DLD1 (cell line): ENCODE results near the gene SLC9B2.
"Not testable (repeated sequence)": the region's sequence is repeated elsewhere in the genome, so short reads cannot be mapped to it uniquely, and the experiment has no call there.

Experiments
- in situ Hi-C: cut with HindIII; loops from 2 replicates; pipeline ENCODE4 v1.10.0; 2017; ENCODE audit warnings: low sequenced_read_pairs

The SLC9B2 gene

DNA sequence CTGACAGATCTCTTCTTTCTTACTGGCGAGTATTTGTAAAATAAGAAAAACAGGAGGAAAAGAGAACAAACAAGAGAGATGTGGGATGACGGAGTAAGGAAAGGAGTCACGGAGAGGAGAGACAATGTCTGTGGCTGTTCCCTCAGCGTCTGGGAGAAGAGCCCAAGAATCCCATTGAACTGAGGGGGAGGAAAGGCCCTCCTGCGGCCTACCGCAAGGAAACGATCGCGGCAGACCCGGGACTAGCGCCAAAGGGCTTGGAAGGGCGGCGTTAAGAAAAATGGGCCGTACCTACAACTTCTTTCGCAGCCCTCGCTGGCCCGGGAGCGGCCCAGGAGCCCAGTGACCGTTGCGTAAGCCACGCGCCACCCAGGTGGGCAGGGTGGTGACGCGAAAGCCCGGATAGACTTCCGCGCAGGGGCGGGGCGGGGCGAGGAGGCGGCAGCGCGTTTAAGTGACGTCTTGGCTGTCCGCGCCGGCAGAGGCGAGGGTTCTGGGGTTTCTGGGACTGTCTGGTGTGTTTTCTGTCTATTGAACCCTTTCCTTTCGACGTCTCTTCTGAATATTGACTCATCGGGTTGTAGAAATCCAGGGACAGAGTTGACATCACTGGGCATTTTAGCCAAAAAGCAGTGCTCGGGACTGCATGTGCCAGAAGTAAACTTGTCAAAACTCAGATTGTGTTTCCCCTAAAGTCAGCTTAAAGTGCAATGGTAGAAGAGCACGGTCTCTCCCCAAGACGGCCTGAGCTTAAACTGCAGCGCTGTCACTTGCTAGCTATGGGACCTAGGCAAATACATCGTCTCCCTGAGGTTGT lies 57.0 kb downstream of the SLC9B2 start, which contains the start of gene SLC9B1:
TSS of gene SLC9B1 (minus strand) at position 398 of the 817 bp plus-strand sequence. CDS start 27,994 bp downstream, outside the sequence.
- in situ Hi-C loops = loop anchor here (25.0 kb wide), 2 partner anchors 407 to 582 kb away; no protein-coding TSS in a partner anchor

DNA sequence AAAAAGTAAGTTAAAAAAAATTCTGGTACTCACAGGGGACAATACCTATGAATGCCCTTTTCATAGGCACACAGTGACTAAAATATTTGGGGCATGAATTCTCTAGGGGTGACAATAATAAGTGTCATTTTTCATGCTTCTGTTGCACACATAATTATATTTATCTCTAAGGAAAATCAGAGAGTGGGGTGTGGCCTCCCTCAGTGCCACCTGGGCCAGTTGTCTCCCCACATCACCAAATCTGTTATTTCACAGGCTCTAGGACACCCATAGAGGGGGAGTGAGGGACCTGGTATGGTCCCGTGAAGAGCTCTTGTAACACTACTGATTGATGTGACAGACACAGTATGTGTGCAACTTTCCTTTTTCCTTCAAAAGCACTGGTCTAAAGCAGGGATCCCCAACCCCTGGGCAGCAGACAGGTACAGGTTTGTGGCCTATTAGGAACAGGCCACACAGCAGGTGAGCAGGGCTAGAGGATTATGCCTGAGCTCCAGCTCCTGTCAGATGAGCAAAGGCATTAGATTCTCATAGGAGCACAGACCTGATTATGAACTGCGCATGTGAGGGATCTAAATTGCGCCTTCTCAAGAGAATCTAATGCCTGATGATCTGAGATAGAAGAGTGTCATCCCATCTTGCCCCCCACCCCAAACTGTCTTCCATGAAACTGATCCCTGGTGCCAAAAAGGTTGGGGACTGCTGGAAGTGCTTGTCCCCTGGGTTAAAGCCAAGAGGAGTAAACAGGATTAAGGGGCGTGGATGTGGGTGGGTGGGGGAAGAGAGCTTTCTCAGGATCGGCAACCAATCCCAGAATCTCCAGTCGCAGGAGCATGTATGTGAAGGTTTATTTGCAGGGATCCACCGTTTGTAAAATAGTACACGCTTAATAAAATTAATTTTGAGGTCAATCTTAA lies 57.9 kb downstream of the SLC9B2 start:
- in situ Hi-C loops = loop anchor here (25.0 kb wide), 2 partner anchors 406 to 581 kb away; no protein-coding TSS in a partner anchor

DNA sequence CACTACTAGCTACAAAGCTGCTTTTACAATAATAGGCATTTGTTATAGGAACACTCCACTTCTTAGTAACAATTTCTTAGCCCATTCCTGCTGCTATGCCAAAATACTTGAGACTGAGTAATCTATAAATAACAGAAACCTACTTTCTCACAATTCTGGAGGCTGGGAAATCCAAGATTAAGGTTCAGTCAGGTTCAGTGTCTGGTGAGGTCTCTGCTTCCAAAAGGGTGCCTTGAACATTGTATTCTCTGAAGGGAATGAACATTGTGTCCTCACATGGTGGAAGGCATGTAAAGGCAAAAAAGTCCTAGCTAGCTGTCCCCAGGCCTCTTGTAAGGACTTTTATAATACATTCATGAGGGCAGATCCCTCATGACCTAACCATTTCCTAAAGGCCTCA lies 64.0 kb downstream of the SLC9B2 start:
- in situ Hi-C loops = loop anchor here (25.0 kb wide), 2 partner anchors 400 to 575 kb away; no protein-coding TSS in a partner anchor

DNA sequence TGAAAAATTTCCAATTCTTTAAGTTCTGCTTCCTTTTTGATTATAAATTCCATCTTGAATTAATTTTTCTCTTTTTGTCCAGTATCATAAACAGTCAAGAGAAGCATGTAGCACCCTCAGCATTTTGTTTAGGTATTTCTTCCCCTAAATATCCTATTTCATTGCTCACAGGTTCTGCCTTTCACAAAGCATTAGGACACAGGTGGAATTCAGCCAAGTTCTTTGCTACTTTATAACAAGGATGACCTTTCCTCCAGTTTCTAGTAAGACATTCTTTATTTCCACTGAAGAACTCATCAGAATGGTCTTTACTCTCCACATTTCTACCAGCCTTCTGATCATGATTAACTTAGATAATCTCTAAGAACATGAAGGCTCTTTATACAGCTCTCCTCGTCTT lies 64.5 kb downstream of the SLC9B2 start:
- in situ Hi-C loops = loop anchor here (25.0 kb wide), 2 partner anchors 400 to 575 kb away; no protein-coding TSS in a partner anchor

DNA sequence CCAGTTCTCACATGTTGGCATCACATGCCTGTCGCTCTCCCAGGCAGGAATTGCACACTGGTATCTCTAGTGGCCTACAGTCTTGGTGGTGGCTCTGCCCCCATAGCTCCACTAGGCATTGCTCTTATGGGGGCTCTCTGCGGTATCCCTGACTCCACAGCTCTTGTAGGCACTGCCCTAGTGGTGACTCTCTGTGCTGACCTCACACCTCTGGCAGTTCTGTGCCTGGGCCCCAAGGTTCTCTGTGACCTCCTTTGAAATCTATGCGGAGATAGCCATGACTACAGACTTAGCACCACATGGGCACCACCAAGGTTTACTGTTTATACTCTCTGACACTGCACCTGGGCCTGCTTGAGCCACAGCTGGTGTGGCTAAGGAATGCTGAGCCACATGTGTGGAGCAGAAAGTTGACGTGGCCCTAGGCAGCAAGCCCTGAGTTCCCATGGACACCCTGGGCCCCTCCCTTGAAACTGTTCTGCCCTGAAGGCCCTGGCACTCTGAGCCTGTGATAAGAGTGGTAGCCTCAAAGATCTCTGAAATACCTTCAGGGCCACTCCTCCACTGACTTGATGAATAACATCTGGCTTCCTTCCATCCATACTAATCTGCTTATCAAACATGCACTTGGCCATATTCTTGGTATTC lies 65.1 kb downstream of the SLC9B2 start:
- in situ Hi-C loops = loop anchor here (25.0 kb wide), 2 partner anchors 399 to 574 kb away; no protein-coding TSS in a partner anchor

DNA sequence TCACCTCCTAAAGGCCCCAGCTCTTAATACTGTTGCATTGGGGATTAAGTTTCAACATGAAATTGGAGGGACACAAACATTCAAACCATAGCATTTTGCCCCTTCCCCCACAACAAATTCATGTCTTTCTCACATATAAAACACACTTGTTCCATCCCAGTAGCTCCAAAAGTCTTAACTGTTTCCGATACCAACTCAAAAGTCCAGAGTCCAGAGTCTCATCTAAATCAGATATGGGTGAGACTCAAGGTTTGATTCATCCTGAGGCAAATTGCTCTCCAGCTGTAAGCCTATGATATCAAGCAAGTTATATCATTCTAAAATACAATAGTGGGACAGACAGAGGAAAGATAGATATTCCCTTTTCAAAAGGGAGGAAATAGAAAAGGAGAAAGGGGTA lies 65.8 kb downstream of the SLC9B2 start:
- in situ Hi-C loops = loop anchor here (25.0 kb wide), 2 partner anchors 399 to 574 kb away; no protein-coding TSS in a partner anchor

DNA sequence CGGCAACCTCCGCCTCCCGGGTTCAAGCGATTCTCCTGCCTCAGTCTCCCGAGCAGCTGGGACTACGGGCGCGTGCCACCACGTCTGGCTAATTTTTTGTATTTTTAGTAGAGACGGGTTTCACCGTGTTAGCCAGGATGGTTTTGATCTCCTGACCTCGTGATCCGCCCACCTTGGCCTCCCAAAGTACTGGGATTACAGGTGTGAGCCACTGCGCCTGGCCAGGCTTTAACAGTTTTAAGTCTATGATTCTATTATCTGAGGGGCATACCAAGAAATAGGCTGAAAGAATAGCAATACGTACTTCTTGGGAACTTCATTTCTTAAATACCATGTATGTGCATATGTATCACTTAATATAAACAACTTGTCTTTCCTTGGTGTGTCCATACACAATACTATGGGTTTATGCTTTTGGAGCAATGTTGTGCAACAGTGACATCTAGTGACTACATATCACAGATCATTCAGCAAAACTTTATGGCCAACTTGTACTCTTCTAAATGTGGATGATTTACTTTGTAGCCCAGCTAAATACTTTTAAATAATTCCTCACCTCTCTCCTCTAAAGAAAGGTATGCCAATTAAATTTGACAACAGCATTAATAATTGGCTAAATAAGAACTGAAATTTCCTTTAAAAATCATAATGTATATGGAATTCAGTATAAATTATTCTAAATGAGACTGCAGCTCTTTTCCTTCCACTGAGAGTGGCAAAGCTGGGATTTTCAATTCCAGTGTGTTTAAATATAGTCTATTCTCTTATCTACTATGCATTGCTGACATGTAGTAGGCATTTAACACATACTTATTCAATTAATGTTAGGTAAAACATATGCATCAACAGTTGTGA lies 67.5 kb downstream of the SLC9B2 start:
- in situ Hi-C loops = loop anchor here (25.0 kb wide), 2 partner anchors 397 to 572 kb away; no protein-coding TSS in a partner anchor

DNA sequence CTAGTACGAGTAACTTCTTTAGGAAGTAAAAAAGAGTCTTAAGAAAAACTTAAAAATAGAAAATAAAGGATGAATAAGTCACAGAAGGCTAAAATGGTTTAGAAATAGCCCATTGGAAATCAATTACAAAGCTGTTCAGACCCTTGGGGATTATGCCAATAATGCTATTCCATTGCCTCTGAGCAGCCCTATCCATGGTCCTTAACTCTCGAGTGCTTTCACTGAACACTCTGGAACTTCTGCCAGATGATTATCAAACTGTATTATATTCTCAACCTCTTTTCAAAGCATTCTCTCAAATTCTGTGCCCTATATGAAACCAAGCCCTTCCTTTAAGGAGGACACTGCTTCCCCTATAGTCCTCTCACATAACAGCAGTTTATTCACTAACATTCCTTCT lies 74.0 kb downstream of the SLC9B2 start:
- in situ Hi-C loops = loop anchor here (25.0 kb wide), 2 partner anchors 390 to 565 kb away; no protein-coding TSS in a partner anchor

DNA sequence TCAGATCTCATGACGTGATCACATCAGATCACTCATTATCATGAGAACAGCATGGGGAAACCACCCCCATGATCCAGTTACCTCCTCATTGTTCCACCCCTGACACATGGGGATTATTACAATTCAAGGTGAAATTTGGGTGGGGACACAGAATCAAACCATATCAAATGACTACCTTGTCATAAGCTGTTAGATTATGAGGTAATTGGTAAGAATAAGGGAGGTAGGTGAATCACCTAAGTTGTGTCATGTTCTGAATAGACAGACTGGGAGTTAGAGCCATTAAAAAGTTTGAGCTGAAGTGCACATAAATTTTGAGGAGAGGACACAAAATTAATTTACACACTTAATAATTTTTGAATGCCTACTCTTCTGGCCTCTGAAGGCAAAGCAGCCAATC lies 81.8 kb downstream of the SLC9B2 start:
- in situ Hi-C loops = no loop called here

DNA sequence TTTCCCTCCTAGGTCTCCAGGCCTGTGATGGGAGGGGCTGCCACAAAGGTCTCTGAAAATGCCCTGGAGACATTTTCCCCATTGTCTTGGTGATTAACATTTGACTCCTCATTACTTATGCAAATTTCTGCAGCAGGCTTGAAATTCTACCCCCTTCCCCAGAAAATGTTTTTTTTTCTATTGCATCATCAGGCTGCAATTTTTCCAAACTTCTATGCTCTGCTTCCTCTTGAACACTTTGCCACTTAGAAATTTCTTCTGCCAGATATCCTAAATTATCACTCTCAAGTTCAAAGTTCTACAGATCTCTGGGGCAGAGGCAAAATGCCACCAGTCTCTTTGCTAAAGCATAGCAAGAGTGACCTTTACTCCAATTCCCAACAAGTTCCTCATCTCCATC lies 82.6 kb downstream of the SLC9B2 start:
- in situ Hi-C loops = not testable (repeated sequence)

DNA sequence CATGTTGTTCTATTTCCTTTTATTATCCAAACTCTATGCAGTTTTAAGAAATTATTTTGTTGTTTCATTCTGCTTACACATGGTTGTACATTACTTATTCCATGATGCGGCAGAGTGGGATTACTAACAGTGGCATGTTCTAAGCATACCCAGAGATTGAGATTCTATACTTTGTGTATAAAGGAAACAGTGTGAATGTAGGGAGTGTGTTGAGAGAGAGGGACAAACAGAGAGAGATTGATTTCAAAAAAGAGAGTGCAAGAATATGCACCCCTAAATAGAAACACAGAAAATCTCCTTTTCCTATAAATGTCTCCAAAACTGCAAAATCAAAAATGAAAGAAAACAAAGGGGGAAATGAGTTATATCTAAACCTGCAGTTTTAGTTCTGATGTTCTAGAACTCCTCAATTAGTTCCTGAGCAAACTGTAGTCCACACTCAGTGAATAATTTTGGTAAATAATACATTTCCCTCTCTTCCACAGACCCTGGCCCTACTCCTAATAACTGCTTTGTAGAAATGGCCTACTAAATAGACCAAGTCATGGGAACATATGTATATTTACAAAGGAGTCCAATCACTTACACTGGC lies 88.0 kb downstream of the SLC9B2 start:
- in situ Hi-C loops = no loop called here

DNA sequence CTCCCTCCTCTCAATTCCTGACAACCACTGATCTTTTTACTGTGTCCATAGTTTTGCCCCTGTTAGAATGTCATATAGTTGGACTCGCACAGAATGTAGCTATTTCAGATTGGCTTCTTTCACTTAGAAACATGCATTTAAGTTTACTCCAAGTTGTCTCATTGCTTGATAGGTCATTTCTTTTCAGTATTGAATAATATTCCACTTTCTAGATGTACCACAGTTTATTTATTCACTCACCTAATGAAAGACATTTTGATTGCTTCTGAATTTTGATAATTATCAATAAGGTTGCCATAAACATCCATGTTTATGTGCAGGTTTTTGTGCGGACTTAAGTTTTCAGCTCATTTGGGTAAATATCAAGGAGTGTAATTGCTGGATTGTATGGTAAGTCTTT lies 95.6 kb downstream of the SLC9B2 start:
- in situ Hi-C loops = no loop called here
